HepG2 (cell line): Measurements from ENCODE around the gene VPS11. TPM values are rescaled to one million over a fixed set of nuclear protein-coding genes. Genes with fewer than 3 reads are reported as not detected.

Source experiments
- ARHGAP35 ChIP-seq: sonication (generic); formaldehyde crosslinking; IDR thresholded peaks from 2 replicates; pipeline ENCODE4 v1.9.0; 2022; ENCODE audit warnings: mild to moderate bottlenecking, inconsistent platforms, moderate library complexity, missing genetic modification reagents, borderline replicate concordance
- BHLHE40 ChIP-seq: IDR thresholded peaks from 2 replicates; pipeline ENCODE4 v1.6.1; 2011; ENCODE audit warnings: low read length, improper control_type of control experiment
- MAFF ChIP-seq: IDR thresholded peaks from 2 replicates; pipeline ENCODE4 v1.6.1; 2011; ENCODE audit warnings: low read depth, low read length, improper control_type of control experiment
- MTF2 ChIP-seq: sonication (generic); formaldehyde crosslinking; IDR thresholded peaks from 2 replicates; pipeline ENCODE4 v1.5.0; 2020; ENCODE audit warnings: missing genetic modification reagents, borderline replicate concordance
- POLR2G ChIP-seq: fragments of 200-400 bp; formaldehyde crosslinking; IDR thresholded peaks from 2 replicates; pipeline ENCODE4 v1.6.1; 2018; ENCODE audit warnings: mild to moderate bottlenecking, low read depth, low read length, moderate library complexity
- TOPORS ChIP-seq: sonication (generic); formaldehyde crosslinking; IDR thresholded peaks from 2 replicates; pipeline ENCODE4 v1.8.0; 2023; ENCODE audit warnings: mild to moderate bottlenecking, missing genetic modification reagents
- U2AF1 ChIP-seq: fragments of 200-400 bp; formaldehyde crosslinking; optimal IDR thresholded peaks from 2 replicates; pipeline ENCODE3; 2017; ENCODE audit warnings: mild to moderate bottlenecking, low read depth, low read length
- XBP1 ChIP-seq: sonication (generic); formaldehyde crosslinking; IDR thresholded peaks from 2 replicates; pipeline ENCODE4 v1.5.0; 2020; ENCODE audit warnings: missing genetic modification reagents
- ZNF572 ChIP-seq: sonication (generic); formaldehyde crosslinking; IDR thresholded peaks from 2 replicates; pipeline ENCODE4 v1.5.1; 2020; ENCODE audit warnings: mild to moderate bottlenecking, missing genetic modification reagents
- polyA plus RNA-seq, 8 experiments: library from polyadenylated mRNA; depleted of rRNA in 3 of 8; stranded (reverse) in 7 of 8; unstranded in 1 of 8; fragments of >200 nt; fragmentation: Illumina TruSeq in 4 of 8; extraction: Trizol in 4 of 8; gene quantifications; 2 replicates each; pipeline versions ENCODE4 v1.2.1 to v1.2.3, GENCODE V29; 2011 to 2016; ENCODE audit warnings: low read depth in 4 of 8, missing spikeins in 1 of 8, mixed read lengths in 1 of 8; ENCODE audit not compliant: insufficient read depth in 1 of 8
- total RNA-seq, 5 experiments: library from RNA; depleted of rRNA; stranded (reverse); fragments of >200 nt; fragmentation: Illumina TruSeq; extraction: Trizol; gene quantifications; 2 replicates each; pipeline ENCODE4 v1.2.3, GENCODE V29; 2016; ENCODE audit warnings: low read depth in 1 of 5
- TF ChIP-seq, protein P1 (sequence below): IDR thresholded peaks from 2 replicates; pipeline ENCODE4 v1.6.1; 2012; ENCODE audit warnings: low read length, improper control_type of control experiment
- TF ChIP-seq, protein P2 (sequence below): sonication (generic); formaldehyde crosslinking; IDR thresholded peaks from 2 replicates; pipeline ENCODE4 v1.4.0; 2020; ENCODE audit warnings: mild to moderate bottlenecking, missing genetic modification reagents
- TF ChIP-seq, protein P3 (sequence below): IDR thresholded peaks from 2 replicates; pipeline ENCODE4 v1.6.1; 2016; ENCODE audit warnings: missing compliant biosample characterization, missing genetic modification reagents, borderline replicate concordance
- TF ChIP-seq, protein P4 (sequence below): sonication (generic); formaldehyde crosslinking; IDR thresholded peaks from 2 replicates; pipeline ENCODE4 v1.4.0; 2020; ENCODE audit warnings: missing genetic modification reagents

The VPS11 gene
- total and polyA plus RNA-seq, 2 of the 13 experiments (the other 11 are each of a cell fraction or from before 2014, with no cell fraction given) = 13.7 to 21.6 TPM

DNA sequence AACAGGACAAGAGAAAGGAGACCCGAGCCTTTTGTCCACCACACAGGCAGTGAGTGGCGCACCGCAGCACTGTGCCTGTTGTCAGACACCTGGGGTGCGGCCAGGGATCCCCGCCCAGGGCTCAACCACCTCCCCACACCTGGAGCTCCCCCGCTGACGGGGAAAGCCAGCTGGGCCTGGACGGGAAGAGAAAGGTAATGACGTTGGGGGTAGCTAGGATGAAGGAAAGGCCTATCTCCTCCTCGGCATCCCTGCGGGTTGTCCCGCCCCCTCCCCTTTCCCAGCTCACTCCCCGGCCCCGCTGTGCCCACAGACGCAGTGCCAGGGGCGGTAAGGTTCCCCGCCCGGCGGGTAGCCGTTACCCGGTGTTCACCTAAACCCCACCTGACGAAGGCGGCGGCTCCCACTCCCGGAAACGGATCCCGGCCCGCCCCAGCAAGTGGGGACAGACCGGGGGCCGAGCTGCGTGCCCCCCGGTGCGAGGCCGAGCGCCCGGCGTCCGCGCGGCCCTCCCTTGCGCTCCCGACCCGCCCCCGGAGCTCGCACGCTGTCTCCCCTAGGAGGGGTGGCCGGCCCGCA is 11.1 kb upstream of the VPS11 start (continued):
- TF ChIP-seq, protein P1, sequence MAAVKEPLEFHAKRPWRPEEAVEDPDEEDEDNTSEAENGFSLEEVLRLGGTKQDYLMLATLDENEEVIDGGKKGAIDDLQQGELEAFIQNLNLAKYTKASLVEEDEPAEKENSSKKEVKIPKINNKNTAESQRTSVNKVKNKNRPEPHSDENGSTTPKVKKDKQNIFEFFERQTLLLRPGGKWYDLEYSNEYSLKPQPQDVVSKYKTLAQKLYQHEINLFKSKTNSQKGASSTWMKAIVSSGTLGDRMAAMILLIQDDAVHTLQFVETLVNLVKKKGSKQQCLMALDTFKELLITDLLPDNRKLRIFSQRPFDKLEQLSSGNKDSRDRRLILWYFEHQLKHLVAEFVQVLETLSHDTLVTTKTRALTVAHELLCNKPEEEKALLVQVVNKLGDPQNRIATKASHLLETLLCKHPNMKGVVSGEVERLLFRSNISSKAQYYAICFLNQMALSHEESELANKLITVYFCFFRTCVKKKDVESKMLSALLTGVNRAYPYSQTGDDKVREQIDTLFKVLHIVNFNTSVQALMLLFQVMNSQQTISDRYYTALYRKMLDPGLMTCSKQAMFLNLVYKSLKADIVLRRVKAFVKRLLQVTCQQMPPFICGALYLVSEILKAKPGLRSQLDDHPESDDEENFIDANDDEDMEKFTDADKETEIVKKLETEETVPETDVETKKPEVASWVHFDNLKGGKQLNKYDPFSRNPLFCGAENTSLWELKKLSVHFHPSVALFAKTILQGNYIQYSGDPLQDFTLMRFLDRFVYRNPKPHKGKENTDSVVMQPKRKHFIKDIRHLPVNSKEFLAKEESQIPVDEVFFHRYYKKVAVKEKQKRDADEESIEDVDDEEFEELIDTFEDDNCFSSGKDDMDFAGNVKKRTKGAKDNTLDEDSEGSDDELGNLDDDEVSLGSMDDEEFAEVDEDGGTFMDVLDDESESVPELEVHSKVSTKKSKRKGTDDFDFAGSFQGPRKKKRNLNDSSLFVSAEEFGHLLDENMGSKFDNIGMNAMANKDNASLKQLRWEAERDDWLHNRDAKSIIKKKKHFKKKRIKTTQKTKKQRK = no peak
- TF ChIP-seq BHLHE40 (no peak), ZNF572 (CRISPR knock-in tag) (no peak), XBP1 (CRISPR knock-in tag) (no peak), ARHGAP35 (CRISPR knock-in tag) (0 out of 2 replicates have a peak, but pooled peaks have one; percentile 36), MAFF (no peak), TOPORS (CRISPR knock-in tag) (no peak), POLR2G (no peak), MTF2 (CRISPR knock-in tag) (no peak), U2AF1 (no peak)
- TF ChIP-seq, protein P2, sequence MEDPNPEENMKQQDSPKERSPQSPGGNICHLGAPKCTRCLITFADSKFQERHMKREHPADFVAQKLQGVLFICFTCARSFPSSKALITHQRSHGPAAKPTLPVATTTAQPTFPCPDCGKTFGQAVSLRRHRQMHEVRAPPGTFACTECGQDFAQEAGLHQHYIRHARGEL (CRISPR knock-in tag) = no peak
- TF ChIP-seq, protein P3, sequence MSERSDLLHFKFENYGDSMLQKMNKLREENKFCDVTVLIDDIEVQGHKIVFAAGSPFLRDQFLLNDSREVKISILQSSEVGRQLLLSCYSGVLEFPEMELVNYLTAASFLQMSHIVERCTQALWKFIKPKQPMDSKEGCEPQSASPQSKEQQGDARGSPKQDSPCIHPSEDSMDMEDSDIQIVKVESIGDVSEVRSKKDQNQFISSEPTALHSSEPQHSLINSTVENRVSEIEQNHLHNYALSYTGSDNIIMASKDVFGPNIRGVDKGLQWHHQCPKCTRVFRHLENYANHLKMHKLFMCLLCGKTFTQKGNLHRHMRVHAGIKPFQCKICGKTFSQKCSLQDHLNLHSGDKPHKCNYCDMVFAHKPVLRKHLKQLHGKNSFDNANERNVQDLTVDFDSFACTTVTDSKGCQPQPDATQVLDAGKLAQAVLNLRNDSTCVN = no peak
- TF ChIP-seq, protein P4, sequence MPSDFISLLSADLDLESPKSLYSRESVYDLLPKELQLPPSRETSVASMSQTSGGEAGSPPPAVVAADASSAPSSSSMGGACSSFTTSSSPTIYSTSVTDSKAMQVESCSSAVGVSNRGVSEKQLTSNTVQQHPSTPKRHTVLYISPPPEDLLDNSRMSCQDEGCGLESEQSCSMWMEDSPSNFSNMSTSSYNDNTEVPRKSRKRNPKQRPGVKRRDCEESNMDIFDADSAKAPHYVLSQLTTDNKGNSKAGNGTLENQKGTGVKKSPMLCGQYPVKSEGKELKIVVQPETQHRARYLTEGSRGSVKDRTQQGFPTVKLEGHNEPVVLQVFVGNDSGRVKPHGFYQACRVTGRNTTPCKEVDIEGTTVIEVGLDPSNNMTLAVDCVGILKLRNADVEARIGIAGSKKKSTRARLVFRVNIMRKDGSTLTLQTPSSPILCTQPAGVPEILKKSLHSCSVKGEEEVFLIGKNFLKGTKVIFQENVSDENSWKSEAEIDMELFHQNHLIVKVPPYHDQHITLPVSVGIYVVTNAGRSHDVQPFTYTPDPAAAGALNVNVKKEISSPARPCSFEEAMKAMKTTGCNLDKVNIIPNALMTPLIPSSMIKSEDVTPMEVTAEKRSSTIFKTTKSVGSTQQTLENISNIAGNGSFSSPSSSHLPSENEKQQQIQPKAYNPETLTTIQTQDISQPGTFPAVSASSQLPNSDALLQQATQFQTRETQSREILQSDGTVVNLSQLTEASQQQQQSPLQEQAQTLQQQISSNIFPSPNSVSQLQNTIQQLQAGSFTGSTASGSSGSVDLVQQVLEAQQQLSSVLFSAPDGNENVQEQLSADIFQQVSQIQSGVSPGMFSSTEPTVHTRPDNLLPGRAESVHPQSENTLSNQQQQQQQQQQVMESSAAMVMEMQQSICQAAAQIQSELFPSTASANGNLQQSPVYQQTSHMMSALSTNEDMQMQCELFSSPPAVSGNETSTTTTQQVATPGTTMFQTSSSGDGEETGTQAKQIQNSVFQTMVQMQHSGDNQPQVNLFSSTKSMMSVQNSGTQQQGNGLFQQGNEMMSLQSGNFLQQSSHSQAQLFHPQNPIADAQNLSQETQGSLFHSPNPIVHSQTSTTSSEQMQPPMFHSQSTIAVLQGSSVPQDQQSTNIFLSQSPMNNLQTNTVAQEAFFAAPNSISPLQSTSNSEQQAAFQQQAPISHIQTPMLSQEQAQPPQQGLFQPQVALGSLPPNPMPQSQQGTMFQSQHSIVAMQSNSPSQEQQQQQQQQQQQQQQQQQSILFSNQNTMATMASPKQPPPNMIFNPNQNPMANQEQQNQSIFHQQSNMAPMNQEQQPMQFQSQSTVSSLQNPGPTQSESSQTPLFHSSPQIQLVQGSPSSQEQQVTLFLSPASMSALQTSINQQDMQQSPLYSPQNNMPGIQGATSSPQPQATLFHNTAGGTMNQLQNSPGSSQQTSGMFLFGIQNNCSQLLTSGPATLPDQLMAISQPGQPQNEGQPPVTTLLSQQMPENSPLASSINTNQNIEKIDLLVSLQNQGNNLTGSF (CRISPR knock-in tag) = no peak
